ENCODE data around the gene FBXL3.
"Not testable (repeated sequence)": the region's sequence is repeated elsewhere in the genome, so short reads cannot be mapped to it uniquely, and the experiment has no call there.

Gene FBXL3

GRCh38 chr13:77026255-77026860 is 601 bp downstream of the FBXL3 start:
- DNase-seq: peak; percentile 79

GRCh38 chr13:77022341-77022740 is 4.6 kb downstream of the FBXL3 start:
- no peak for DNase-seq

- DNase-seq: no peak
Observed at GRCh38 chr13:77019756-77020155, 7.2 kb downstream of the FBXL3 start.

GRCh38 chr13:77016888-77017623 is 9.9 kb downstream of the FBXL3 start:
- no peak for DNase-seq

- DNase-seq: no peak
Observed at GRCh38 chr13:77016251-77016812, 10.6 kb downstream of the FBXL3 start.

GRCh38 chr13:77014906-77015685 is 11.9 kb downstream of the FBXL3 start:
- DNase-seq: no peak

GRCh38 chr13:77013853-77014542 is 13.0 kb downstream of the FBXL3 start:
- DNase-seq: no peak

- DNase-seq: not testable (repeated sequence)
Observed at GRCh38 chr13:77009719-77010118, 17.2 kb downstream of the FBXL3 start.

- DNase-seq: no peak
Observed at GRCh38 chr13:77009011-77009410, 17.9 kb downstream of the FBXL3 start.

- DNase-seq: not testable (repeated sequence)
Observed at GRCh38 chr13:77008337-77008736, 18.6 kb downstream of the FBXL3 start.

GRCh38 chr13:77002590-77003190 is 24.3 kb downstream of the FBXL3 start:
- no peak for DNase-seq

- DNase-seq: no peak
Observed at GRCh38 chr13:77001963-77002587, 24.9 kb downstream of the FBXL3 start.

- no peak for DNase-seq
Observed at GRCh38 chr13:77001540-77001939, 25.4 kb downstream of the FBXL3 start.

GRCh38 chr13:77000475-77000874 is 26.5 kb downstream of the FBXL3 start:
- DNase-seq: no peak

GRCh38 chr13:76994281-76994680 is 32.7 kb downstream of the FBXL3 start:
- DNase-seq: no peak

- no peak for DNase-seq
Observed at GRCh38 chr13:76993473-76993872, 33.5 kb downstream of the FBXL3 start.

- no peak for DNase-seq
Observed at GRCh38 chr13:76993021-76993420, 33.9 kb downstream of the FBXL3 start.

- DNase-seq: no peak
Observed at GRCh38 chr13:76992548-76993001, 34.4 kb downstream of the FBXL3 start.

GRCh38 chr13:76991796-76992547 is 35.0 kb downstream of the FBXL3 start, which contains the start of gene CLN5:
Gene CLN5 (plus strand): TSS chr13:76992081. CDS start chr13:76992099, 18 bp downstream.
- DNase-seq: peak; percentile 96

GRCh38 chr13:76991432-76991795 is 35.5 kb downstream of the FBXL3 start:
- DNase-seq: peak; percentile 84

- no peak for DNase-seq
Observed at GRCh38 chr13:76983676-76984075, 43.3 kb downstream of the FBXL3 start.

Data from CD4-positive, alpha-beta T cell treated with Interferon gamma for 1 hour (primary cell).